Forelimb muscle (tissue), 1 donor: ENCODE measurements around the gene STEAP1. TPM values are rescaled to one million over a fixed set of nuclear protein-coding genes. Genes with fewer than 3 reads are reported as not detected.
"Not testable (repeated sequence)": the region's sequence is repeated elsewhere in the genome, so short reads cannot be mapped to it uniquely, and the experiment has no call there.

ENCODE experiments used
- DNase-seq: peaks from one replicate; pipeline ENCODE4 v3.0.0-alpha.2; 2013; ENCODE audit warnings: low read depth
- polyA plus RNA-seq: library from polyadenylated mRNA; unstranded; fragments of 120-200 nt; gene quantifications from one replicate; pipeline ENCODE4 v1.2.1, GENCODE V29; 2013; ENCODE audit not compliant: insufficient read length

STEAP1 gene
- polyA plus RNA-seq: 1.5 TPM

DNA sequence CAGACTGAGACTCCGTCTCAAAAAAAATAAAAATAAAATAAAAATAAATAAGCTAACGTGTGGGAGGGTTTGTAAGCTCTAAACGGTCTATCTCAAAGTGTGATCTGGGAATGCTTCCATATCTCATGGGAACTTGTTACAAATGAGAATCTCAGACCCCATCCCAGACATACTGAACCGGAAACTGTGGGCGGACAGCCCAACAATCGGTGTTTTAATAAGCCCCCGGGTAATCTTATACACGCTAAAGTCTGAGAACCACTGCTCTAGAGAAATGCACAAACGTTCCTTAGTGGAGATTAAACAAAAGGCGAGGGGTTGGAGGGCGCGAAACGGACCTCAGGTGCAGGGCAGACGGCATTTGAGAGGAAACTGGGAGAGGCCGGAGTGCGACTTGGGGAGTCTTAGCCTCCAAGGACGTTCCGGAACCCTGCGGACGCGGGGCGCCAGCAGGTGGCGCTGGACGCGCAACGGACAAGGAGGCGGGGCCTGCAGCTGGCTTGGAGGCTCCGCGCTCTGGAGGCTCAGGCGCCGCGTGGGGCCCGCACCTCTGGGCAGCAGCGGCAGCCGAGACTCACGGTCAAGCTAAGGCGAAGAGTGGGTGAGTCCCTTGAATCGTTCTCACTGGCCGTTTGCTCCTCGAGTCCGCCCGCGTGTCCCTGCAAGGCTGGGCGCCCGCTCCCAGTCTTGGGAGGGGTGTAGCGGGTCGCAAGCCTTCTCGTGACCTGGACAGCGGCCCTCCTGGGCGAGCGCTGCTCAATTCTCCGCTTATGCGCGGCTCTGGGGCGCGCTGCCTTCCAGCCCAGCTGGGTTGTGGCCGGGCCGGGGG lies at the start of gene STEAP1:
TSS of gene STEAP1 (plus strand) at position 527 of the 829 bp plus-strand sequence. CDS start 5,320 bp downstream, outside the sequence.
- peak; percentile 49 for DNase-seq

DNA sequence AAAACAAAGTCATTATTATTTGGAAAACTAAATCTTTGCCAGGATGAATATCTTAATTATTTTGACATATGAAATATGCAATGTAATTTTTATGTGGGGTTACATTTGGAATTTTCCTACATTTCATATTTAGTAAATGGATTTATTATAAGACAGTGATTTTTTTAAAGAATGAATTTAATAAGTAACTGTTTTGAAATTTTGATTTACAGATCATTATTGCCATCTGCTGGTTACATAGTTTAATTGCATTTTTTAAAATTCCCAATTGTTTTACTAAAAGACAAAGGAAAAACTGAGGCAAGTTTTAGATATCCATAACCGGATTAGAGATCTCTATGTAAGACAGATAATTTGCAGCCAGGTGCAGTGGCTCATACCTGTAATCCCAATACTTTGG lies 39.3 kb upstream of the STEAP1 start:
- DNase-seq: not testable (repeated sequence)

DNA sequence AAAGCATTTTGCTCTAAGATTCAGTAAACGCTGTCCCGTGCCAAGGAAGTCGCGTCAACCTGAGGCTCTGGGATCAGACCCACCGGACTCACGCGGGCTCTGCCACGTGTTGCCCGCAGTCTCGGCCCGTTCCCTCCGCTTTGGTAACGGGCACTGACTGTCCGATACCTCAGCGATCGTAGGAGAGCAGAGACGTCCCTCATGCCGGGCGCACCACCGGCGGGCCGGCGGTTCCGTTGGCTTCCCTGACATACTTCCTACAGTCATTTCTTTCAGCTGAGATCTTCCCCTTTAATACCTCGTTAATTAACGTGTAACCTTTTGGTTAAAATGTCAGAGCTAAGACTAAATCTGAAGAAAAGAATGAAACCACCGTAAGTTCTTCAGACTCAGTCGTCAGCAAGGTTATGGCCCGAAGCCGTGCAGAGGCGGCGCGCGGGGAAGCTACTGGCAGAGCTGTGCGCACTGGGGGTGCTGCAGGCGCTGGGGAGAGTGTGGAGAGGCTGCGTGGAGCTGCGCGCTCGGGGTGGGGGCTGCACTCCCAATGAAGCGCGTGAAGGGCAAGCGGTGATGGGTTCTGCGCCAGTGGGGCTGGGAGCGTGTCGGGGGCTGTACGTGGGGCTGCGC lies 35.6 kb upstream of the STEAP1 start:
- DNase-seq: not testable (repeated sequence)

DNA sequence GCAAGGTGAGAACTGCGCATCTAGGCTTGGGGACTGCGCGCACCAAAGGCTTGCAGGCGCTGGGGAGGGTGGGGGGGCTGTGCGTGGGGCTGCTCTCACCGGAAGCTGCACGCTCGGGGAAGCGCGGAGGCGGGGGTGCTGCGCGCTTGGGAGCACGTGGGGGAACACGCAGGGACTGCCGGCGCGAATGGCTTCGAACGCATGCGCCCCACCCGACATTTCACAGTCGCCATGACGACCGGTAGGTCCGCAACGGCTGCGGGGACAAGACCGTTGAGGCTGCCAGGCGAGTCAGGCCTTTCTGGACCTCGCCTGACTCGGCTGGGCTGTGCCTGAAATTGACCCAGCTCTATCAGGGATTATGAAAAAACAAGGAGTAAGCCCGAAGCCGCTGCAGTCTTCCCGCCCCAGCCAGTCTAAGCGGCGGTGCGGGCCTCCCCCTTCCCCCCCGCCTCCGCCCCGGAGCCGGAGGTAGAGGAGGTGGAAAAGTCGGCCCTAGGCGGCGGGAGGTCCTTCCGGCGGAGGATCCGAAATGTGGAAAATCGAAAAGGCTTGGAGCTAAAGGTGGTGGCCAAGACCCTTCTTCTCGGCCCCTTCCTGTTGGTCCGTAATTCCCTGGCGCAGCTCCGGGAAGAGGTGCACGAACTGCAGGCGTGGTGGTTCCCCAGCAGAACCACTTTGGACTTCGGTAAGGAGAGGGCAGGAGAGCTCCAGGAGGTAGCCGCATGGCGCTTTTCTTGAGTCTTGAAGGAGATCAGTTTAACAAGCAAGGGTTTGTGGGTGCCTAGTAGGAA lies 34.9 kb upstream of the STEAP1 start:
- DNase-seq: no peak

DNA sequence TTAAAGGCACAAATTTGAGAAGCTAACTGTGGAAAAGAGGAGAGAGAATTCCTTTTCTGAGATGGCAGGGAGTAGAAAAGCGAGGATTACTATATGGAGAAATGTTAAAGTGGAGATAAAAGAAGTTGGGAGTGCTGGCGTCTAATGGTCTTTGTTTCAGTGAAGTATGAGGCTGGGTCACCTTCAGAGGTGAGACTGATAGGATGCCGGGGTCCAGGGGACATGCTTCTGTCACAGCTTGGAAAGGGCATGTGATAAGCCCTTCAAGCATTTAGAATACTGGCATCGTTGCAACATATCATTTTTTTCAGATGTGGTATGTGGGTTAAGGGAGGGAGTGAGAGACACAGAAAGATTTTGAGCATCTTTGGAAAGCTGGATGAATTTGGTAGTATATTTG lies 34.1 kb upstream of the STEAP1 start:
- not testable (repeated sequence) for DNase-seq

DNA sequence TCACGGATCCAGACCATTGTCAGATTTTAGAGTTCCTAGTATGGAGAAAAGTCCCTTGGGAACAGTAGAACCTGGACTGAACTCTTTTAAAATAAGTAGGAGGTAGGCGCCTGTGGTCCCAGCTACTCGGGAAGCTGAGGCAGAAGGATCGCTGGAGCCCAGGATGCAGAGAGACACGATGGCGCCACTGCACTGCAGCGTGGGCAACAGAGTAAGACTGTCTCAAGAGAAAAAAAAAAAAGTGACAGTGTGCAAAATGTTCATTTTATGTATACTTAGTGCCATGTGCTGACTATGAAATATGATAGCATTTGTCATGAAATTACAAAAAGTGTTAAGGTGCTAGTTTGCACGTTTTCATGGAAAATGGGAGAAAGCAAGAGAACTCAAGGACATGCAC lies 22.5 kb upstream of the STEAP1 start:
- DNase-seq: not testable (repeated sequence)

DNA sequence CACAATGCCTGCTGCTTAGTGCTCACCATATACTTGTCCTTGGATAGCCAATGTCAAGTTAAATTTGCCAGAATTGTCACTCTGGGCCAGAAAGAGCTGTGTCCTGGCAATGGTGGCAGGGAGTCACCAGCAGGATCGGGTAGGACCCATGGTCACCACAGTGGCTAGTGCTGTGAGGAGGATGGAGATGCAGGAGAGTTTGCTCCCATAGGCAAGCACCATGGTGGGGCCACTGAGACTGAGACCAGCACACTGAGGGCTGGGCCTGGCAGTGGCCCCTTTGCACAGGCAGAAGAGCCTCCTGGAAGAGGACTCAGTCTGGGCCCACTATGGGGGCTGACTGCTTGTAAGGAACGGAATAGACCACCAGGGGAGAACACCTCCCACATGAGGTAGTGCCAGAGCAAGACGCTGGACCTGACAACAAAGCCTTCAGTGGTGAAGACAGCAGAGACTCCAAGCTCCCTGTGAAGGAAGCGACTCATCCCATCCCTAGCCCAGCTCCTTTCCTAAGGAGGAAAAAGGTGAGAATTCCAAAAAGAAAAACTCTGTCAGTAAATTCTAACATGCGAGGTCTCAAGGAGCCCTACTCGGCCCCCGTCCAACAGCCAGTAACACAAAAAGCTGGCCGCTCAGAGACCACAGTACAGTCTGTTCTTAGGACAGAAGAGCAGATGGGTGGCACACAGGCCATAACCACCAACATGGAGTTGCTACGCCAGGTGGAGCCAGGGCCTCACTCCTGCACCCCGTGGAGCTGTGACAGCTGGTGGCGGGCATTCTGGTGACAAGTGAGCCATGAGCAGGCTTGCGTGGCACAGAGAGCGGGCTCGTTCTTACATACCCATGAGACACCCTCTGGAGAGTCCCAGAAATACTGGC lies 6.9 kb upstream of the STEAP1 start:
- not testable (repeated sequence) for DNase-seq

DNA sequence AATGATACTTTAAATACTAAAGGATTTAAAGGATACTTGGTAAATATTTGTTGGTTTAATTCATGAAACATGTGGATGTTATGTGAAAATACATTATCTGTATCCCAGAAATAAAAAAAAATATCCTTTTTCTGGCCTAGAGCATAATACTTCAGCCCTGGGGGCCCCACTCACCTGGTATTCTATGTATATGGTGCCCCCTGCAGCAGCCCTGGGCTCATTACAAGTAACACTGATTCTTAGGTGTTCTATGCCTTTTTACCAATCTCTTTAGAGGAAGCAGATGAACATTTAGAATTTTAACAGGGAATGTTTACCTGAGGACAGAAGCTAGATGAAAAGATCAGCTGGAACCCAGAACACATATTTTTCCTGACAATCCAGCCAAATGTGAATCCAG lies 4.8 kb upstream of the STEAP1 start:
- not testable (repeated sequence) for DNase-seq

DNA sequence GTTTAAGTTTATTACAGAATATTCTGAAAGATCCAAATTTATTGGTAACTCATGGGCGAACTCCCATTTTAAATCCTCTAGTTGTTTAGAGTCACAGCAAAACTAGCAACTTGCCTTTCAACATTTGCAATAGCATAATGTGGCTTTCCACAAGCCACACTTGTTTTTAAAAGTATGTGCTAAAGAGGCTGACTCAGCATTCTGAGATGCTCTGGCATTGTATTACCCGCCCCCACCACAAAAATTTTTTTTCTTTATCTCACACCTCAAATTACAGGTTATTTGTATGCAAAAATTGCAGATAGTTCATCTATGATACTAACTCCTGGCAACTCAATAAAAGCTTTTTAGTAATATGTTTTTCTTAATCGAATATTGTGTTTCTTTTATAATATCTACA lies 2.4 kb upstream of the STEAP1 start:
- DNase-seq: not testable (repeated sequence)

DNA sequence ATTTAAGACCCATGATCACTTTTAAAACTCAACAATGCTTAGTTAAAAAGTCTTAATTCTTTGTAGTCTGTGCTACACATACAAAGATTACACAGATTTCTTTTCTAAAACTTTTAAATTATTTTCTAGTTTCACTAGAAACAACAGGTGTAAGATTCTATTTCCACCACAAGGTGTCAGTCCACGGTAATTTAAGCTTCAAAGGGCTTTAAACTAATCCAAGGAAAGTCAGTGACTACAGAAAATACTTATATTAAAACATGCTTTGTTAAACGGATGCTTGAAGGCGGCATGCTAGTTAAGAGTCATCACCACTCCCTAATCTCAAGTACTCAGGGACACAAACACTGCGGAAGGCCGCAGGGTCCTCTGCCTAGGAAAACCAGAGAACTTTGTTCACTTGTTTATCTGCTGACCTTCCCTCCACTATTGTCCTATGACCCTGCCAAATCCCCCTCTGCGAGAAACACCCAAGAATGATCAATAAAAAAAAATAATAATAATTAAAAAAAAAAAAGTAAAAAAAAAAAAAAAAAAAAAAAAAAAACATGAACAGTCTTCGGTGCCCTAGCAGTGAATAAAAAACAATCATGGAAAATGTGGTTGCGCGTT lies 1.5 kb upstream of the STEAP1 start:
- not testable (repeated sequence) for DNase-seq

DNA sequence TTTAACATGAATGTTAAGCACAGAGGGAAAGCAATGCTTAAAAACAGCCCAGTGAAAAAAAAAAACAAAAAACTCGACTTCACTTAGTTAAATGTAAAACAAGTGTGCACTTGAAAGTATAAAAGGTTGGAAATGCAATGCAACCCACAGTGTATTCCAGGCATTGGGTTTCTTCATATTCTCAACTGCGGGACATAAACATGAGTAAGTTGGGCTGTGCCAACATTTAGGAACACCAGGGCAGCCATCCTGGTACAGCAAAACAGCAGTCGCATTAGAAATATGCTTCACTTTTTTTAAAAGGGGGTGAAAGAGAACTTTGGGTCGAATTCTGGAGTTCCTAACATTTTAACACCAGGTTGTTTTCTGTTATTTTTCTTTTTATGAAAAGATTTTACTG lies 937 bp downstream of the STEAP1 start:
- DNase-seq: no peak

DNA sequence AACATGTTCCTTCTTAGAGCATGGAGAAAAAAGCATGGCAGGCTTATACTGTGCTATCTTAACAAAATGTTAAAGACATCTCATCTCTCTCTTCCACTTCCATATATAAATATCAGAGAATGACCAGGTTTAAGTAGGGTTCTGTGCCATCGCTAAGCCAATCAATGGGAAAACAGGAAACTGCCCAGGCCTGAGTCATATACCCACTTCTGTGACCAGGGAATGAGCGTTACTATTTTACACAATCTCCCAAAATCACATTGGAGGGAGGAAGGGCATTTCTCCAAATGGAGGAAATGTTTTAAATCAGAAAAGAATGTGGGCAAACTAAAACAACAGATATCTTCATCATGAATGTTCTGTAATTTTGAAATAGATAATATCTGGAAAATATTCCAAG lies 3.1 kb downstream of the STEAP1 start:
- not testable (repeated sequence) for DNase-seq

DNA sequence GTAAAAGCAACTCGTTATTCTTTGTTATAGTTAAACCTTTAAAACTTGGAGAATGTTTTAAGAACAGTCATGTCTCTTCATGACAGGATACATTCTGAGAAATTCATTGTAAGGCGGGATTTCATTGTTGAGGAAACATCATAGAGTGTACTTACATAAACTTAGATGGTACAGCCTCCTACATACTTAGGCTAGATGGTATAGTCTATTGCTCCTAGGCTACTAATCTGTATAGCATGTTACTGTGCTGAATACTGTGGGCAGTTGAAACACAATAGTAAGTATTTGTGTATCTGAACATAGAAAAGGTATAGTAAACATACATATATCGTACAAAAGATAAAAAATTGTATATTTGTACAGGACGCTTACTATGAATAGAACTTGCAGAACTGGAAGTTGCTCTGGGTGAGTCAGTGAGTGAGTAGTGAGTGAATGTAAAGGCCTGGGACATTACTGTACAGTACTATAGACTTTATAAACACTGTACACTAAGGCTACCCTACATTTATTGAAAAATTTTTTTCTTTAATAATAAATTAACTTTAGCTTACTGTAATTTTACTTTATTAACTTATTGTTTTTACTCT lies 3.6 kb downstream of the STEAP1 start:
- DNase-seq: not testable (repeated sequence)

DNA sequence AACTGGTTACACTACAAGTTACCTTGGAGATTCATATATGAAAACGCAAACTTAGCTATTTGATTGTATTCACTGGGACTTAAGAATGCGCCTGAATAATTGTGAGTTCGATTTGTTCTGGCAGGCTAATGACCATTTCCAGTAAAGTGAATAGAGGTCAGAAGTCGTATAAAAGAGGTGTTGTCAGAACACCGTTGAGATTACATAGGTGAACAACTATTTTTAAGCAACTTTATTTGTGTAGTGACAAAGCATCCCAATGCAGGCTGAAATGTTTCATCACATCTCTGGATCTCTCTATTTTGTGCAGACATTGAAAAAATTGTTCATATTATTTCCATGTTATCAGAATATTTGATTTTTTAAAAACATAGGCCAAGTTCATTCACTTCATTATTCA lies 9.3 kb downstream of the STEAP1 start:
- no peak for DNase-seq

DNA sequence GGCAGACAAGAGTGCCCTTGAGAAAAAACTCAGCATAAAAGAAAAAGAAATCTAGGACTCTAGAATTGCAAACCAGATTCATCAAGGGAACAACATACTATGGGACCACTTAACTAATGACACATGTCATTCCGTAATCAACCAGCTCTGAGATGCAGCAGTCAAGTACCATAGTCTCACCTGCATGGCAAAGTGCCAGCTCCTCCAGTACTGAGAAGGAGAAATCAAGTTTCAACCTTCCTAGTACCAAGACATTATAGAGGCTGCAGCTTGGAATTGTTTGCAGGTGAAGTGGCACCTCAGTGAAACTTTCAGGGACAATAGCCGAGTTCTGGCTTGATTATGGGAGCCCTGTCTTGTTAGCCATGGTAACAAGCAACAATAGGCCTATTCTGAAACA lies 11.5 kb downstream of the STEAP1 start:
- DNase-seq: no peak

DNA sequence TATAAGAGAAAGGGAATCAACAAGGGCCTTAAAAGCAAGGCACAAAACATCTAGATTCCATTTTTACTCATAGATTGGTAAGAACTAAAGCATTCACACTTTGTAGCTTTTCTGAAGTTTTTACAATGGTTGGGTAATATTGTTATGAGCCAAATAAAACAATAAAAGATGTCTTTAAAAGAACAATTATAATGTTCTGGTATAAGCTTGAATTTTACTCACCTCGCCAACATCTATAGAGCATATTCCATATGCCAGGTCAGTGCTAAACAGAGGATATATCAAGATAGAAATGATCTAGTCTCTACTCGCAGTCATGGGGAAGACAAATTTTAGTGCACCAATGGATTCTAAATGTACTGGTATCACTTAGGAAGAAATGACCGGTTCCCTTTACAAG lies 11.9 kb downstream of the STEAP1 start:
- no peak for DNase-seq

DNA sequence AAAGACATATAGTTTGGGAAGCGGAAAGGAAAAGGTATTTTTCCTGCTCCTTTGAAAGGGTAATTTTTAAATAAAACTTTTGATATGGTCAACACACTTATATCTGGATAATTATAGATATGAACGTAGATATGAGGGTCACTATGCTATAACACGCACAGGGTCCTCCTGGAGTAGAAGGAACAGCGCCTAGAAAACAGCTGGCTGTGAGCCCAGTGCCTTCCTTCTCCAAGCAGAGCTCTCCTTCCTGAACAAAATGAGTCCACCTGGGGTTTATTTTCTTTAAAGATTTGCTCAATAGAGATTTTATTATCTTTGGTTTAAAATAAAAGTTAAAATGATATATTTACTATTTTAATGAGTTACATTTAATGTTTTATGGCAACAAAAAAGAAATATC lies 13.1 kb downstream of the STEAP1 start:
- DNase-seq: no peak

DNA sequence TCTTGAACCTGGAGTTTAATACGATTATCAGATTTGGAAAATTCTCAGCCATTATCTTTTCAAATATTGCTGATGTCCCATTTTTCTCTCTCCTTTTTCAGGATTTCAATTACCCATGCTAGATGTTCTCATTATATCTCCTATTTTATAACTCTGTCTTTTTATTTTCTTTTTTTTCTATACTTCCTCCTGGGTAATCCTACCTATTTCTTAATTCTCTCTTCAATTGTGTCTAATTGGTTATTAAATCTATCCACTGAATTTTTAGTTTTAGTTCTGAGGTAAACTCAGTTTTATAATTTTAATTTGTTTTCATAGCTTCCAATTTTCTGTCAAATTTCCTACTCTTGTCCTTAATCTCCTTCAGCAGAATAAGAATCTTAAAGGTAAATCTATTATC lies 15.6 kb downstream of the STEAP1 start:
- DNase-seq: no peak

DNA sequence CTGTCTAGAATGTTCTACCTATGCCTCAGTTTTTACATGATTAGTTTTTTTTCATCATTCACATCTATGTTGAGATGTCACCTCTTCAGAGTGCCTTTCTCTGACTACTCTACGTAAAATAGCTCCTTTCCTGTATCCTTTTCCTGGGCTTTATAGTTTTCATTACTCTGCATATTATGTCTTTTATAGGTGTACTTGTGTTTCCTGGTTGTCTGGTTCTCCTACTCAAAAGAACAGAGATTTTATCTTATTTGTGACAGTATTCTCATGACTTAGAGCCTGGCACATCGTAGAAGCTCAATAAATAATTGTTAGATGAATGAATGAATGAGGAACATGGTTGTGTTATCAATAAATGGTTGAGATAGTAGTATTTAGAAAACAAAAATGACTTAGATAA lies 17.9 kb downstream of the STEAP1 start:
- DNase-seq: no peak

DNA sequence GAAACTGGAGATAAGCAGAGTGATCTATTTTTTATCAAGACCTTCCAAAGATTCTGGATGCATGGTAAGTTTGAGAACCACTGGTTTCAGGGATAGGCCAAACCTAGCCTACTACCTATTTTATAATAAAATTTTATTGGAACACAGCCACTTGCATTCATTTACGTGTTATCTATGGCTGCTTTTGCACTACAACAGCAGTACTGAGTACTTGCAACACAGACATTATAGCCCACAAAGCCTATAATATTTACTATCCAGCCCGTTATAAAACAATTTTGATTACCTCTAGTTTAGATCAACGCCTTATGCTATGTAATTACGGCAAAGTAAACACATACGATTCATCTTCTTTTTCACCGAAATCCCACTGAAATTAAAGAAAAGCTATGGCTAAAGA lies 18.4 kb downstream of the STEAP1 start:
- DNase-seq: no peak
